K562 (cell line): ENCODE measurements around the gene MRTFB.

Experiments used
- ARNT ChIP-seq, 2 experiments: fragments of 450-650 bp; IDR thresholded peaks; 2 replicates each; pipeline ENCODE4 v1.6.1; 2016; ENCODE audit warnings: mild to moderate bottlenecking in 1 of 2
- TF ChIP-seq, protein P1 (sequence below): sonication (generic); formaldehyde crosslinking; IDR thresholded peaks from 2 replicates; pipeline ENCODE4 v1.8.1; 2023; ENCODE audit warnings: mild to moderate bottlenecking, missing genetic modification reagents
- TF ChIP-seq, protein P2 (sequence below): fragments of 250-450 bp; sonication (Bioruptor Pico); IDR thresholded peaks from 2 replicates; pipeline ENCODE4 v1.8.0; 2022; ENCODE audit warnings: moderate library complexity, mild to moderate bottlenecking, inconsistent platforms

DNA sequence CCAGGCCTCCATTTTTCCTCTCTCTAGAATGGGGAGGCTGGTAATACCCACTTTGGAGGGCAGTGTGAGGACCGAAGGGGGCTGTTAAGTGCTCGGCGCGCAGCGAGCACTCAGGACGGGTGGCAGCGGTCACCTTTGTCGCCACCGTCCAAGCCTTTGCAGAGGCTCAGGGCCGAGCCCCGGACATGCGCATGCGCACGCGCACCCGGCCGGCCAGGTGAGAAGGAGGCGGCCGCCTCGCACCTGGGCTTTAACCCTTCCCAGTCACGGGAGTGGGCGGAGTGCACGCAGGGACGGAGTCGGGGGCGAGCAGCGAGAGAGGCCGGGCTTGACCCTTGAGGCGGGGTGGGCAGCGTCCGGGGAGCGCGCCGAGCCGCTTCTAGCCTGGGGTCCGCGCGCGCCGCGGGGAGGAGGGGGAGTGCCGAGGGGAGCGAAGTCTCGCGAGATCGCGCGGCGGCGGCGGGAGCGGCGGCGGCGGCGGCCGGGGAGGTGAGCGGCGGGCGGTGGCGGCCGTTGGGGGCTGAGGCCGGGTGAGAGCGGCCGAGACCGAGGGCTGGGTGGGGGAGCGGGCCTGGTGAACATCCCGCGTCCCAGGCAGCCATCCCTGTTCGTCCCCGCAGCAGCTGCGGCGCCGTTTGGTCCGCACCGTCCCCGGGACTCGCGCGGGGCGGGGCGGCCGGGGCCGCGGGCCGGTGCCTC lies at the start of gene MRTFB:
- TF ChIP-seq, protein P1, sequence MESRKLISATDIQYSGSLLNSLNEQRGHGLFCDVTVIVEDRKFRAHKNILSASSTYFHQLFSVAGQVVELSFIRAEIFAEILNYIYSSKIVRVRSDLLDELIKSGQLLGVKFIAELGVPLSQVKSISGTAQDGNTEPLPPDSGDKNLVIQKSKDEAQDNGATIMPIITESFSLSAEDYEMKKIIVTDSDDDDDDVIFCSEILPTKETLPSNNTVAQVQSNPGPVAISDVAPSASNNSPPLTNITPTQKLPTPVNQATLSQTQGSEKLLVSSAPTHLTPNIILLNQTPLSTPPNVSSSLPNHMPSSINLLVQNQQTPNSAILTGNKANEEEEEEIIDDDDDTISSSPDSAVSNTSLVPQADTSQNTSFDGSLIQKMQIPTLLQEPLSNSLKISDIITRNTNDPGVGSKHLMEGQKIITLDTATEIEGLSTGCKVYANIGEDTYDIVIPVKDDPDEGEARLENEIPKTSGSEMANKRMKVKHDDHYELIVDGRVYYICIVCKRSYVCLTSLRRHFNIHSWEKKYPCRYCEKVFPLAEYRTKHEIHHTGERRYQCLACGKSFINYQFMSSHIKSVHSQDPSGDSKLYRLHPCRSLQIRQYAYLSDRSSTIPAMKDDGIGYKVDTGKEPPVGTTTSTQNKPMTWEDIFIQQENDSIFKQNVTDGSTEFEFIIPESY (CRISPR knock-in tag) = no peak
- no peak for TF ChIP-seq ARNT (IDR thresholded peaks at IDR 0.05)
- TF ChIP-seq, protein P2, sequence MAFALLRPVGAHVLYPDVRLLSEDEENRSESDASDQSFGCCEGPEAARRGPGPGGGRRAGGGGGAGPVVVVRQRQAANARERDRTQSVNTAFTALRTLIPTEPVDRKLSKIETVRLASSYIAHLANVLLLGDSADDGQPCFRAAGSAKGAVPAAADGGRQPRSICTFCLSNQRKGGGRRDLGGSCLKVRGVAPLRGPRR (CRISPR knock-in tag) = no peak
